HepG2 (cell line): ENCODE data around the gene ZNRD2. TPM values are rescaled to one million over a fixed set of nuclear protein-coding genes. Genes with fewer than 3 reads are reported as not detected.

ENCODE experiments used
- HMGXB4 ChIP-seq, 2 experiments: sonication (generic) in 1 of 2; formaldehyde crosslinking in 1 of 2; IDR thresholded peaks; 2 replicates each; pipeline versions ENCODE4 v1.4.0 to v1.6.1; 2018 to 2020; ENCODE audit warnings: missing genetic modification reagents in 2 of 2, borderline replicate concordance in 1 of 2, low read depth in 1 of 2, mild to moderate bottlenecking in 1 of 2, missing biosample characterization in 1 of 2
- JDP2 ChIP-seq: sonication (generic); formaldehyde crosslinking; IDR thresholded peaks from 2 replicates; pipeline ENCODE4 v1.8.1; 2022; ENCODE audit warnings: missing genetic modification reagents, borderline replicate concordance
- SKI ChIP-seq: fragments of 450-650 bp; IDR thresholded peaks from one replicate; pipeline ENCODE4 v1.6.1; 2018; ENCODE audit warnings: mild to moderate bottlenecking; ENCODE audit not compliant: partially characterized antibody
- SRF ChIP-seq: IDR thresholded peaks from 2 replicates; pipeline ENCODE4 v1.6.1; 2011; ENCODE audit warnings: mild to moderate bottlenecking, low read depth, low read length, moderate library complexity
- TFDP2 ChIP-seq: sonication (generic); formaldehyde crosslinking; IDR thresholded peaks from 2 replicates; pipeline ENCODE4 v1.4.0; 2020; ENCODE audit warnings: missing genetic modification reagents
- THAP9 ChIP-seq: sonication (generic); formaldehyde crosslinking; IDR thresholded peaks from 2 replicates; pipeline ENCODE4; 2020; ENCODE audit warnings: missing genetic modification reagents, mild to moderate bottlenecking, borderline replicate concordance
- ZNF350 ChIP-seq: sonication (generic); formaldehyde crosslinking; IDR thresholded peaks from 2 replicates; pipeline ENCODE4 v1.4.0; 2020; ENCODE audit warnings: mild to moderate bottlenecking, low read depth, missing genetic modification reagents, borderline replicate concordance
- polyA plus RNA-seq, 8 experiments: library from polyadenylated mRNA; depleted of rRNA in 3 of 8; stranded (reverse) in 7 of 8; unstranded in 1 of 8; fragments of >200 nt; fragmentation: Illumina TruSeq in 4 of 8; extraction: Trizol in 4 of 8; gene quantifications; 2 replicates each; pipeline versions ENCODE4 v1.2.1 to v1.2.3, GENCODE V29; 2011 to 2016; ENCODE audit warnings: low read depth in 4 of 8, missing spikeins in 1 of 8, mixed read lengths in 1 of 8; ENCODE audit not compliant: insufficient read depth in 1 of 8
- total RNA-seq, 5 experiments: library from RNA; depleted of rRNA; stranded (reverse); fragments of >200 nt; fragmentation: Illumina TruSeq; extraction: Trizol; gene quantifications; 2 replicates each; pipeline ENCODE4 v1.2.3, GENCODE V29; 2016; ENCODE audit warnings: low read depth in 1 of 5

Gene ZNRD2
- total and polyA plus RNA-seq, 2 of the 13 experiments (the other 11 are each of a cell fraction or from before 2014, with no cell fraction given): 29.2 to 34.0 TPM

- 0 out of 4 replicates have a peak, but pooled peaks have one; percentile 4 to 12 for TF ChIP-seq HMGXB4 (CRISPR knock-in tag; IDR thresholded peaks at IDR 0.05; ENCODE audit: borderline replicate concordance in 1 of 2, low read depth in 1 of 2)
- peak; percentile 33; the same call in 1 of the 2 replicates for TF ChIP-seq THAP9 (CRISPR knock-in tag)
- no peak; the same call in 1 of the 2 replicates for TF ChIP-seq TFDP2 (CRISPR knock-in tag)
- TF ChIP-seq ZNF350 (CRISPR knock-in tag): 0 out of 2 replicates have a peak, but pooled peaks have one; percentile 12
- TF ChIP-seq JDP2 (CRISPR knock-in tag): no peak
- no peak for TF ChIP-seq SRF
- TF ChIP-seq SKI: peak; percentile 43
These were observed 12.0 kb upstream of the ZNRD2 start, which contains the start of gene LTBP3 (continued) for GRCh38 chr11:65558002-65558929.
